ENCODE measurements around the gene TMEM219.

The TMEM219 gene

GRCh38 chr16:30003670-30004423 lies 42.0 kb downstream of the TMEM219 start:
- no peak for TF ChIP-seq CTCF (IDR thresholded peaks at IDR 0.05; ENCODE audit: low read depth, low read length)

GRCh38 chr16:30004424-30004776 lies 42.5 kb downstream of the TMEM219 start:
- no peak overlapping the region for H3K4me3 ChIP-seq (replicated peaks in 1 of 2; ENCODE audit: low read depth in 2 of 2, low read length in 2 of 2)
- TF ChIP-seq CTCF (IDR thresholded peaks at IDR 0.05; ENCODE audit: low read depth, low read length): no peak
- no peak for DNase-seq (ENCODE audit: low read depth in 2 of 2)

More at GRCh38 chr16:30003670-30004423, 42.0 kb downstream of the TMEM219 start:
- H3K4me3 ChIP-seq (replicated peaks in 1 of 2; ENCODE audit: low read depth in 2 of 2, low read length in 2 of 2): no peak overlapping the region
- no peak for DNase-seq (ENCODE audit: low read depth in 2 of 2)

- H3K4me3 ChIP-seq (replicated peaks in 1 of 2; ENCODE audit: low read depth in 2 of 2, low read length in 2 of 2): no peak overlapping the region
- TF ChIP-seq CTCF (IDR thresholded peaks at IDR 0.05; ENCODE audit: low read depth, low read length): no peak
- DNase-seq (ENCODE audit: low read depth in 2 of 2): no peak
These were observed 42.9 kb downstream of the TMEM219 start for GRCh38 chr16:30004811-30005242.

GRCh38 chr16:30005341-30006094 lies 43.6 kb downstream of the TMEM219 start:
- TF ChIP-seq CTCF (IDR thresholded peaks at IDR 0.05; ENCODE audit: low read depth, low read length): peak; percentile 88
- H3K4me3 ChIP-seq (replicated peaks in 1 of 2; ENCODE audit: low read depth in 2 of 2, low read length in 2 of 2): no peak overlapping the region
- DNase-seq (ENCODE audit: low read depth in 2 of 2): peak; percentile 52 to 59

- no peak for TF ChIP-seq CTCF (IDR thresholded peaks at IDR 0.05; ENCODE audit: low read depth, low read length)
- no peak for DNase-seq (ENCODE audit: low read depth in 2 of 2)
- no peak overlapping the region for H3K4me3 ChIP-seq (replicated peaks in 1 of 2; ENCODE audit: low read depth in 2 of 2, low read length in 2 of 2)
These were observed 44.2 kb downstream of the TMEM219 start for GRCh38 chr16:30006095-30006473.

- no peak overlapping the region for H3K4me3 ChIP-seq (replicated peaks in 1 of 2; ENCODE audit: low read depth in 2 of 2, low read length in 2 of 2)
- DNase-seq (ENCODE audit: low read depth in 2 of 2): no peak
- TF ChIP-seq CTCF (IDR thresholded peaks at IDR 0.05; ENCODE audit: low read depth, low read length): no peak
These were observed 44.9 kb downstream of the TMEM219 start for GRCh38 chr16:30006659-30007377.
